ENCODE results near the gene DNAJC11.

- TF ChIP-seq GATA2 (IDR thresholded peaks at IDR 0.05; ENCODE audit: low read depth, low read length) = no peak
- TF ChIP-seq GATA3 (IDR thresholded peaks at IDR 0.05; ENCODE audit: low read depth, low read length) = no peak
Measured at GRCh38 chr1:6594977-6595740, 106.5 kb downstream of the DNAJC11 start.

Data from SH-SY5Y (cell line).